HCT116 (cell line): Measurements from ENCODE around the gene MATCAP1. TPM values are rescaled to one million over a fixed set of nuclear protein-coding genes. Genes with fewer than 3 reads are reported as not detected.

Experiments used
- ATAC-seq: fragments of 200-7000 bp; cut with Tn5 transposase; 2 replicates; pipeline ENCODE4 v1.9.1; 2020; ENCODE audit warnings: mild to moderate bottlenecking, moderate library complexity
- BruUV-seq: library from RNA; stranded (reverse); fragments of 400-500 nt; replicated peaks from 2 replicates; lab custom pipeline; 2021; lab: Mats Ljungman, UMichigan
- CTCF ChIA-PET: fragments of 300-600 bp; sonication (Branson Sonifier 250); formaldehyde crosslinking; loops from one replicate; lab custom pipeline; 2021; ENCODE audit warnings: antibody characterized with exemption; lab: Charles Lee
- POLR2A ChIA-PET: fragments of 300-600, 350-600 bp; sonication (Branson Sonifier 250); formaldehyde crosslinking; loops from one replicate; lab custom pipeline; 2021; ENCODE audit warnings: antibody characterized with exemption; lab: Charles Lee
- RAD21 ChIA-PET, 2 experiments: fragments of 300-600 bp; sonication (Branson Sonifier 250); formaldehyde crosslinking; loops; one replicate each; lab custom pipeline; 2023; ENCODE audit warnings: low total read pairs in 2 of 2; ENCODE audit not compliant: uncharacterized antibody in 2 of 2, unreplicated experiment in 2 of 2, low non-redundant PET in 1 of 2; lab: Charles Lee
- DNase-seq: peaks from one replicate; pipeline ENCODE4 v3.0.0-alpha.2; 2010; ENCODE audit warnings: low read depth, low spot score
- H2AFZ ChIP-seq: fragments of 200-600 bp; shearing (Covaris generic), sonication (generic); 2 replicates; pipeline ENCODE4 v1.6.1; 2017; ENCODE audit warnings: low read depth, mixed run types, mixed read lengths, antibody characterized with exemption, low read length; ENCODE audit not compliant: poor library complexity, severe bottlenecking
- H3K27ac ChIP-seq: 2 replicates; pipeline ENCODE4 v1.5.1; 2012; ENCODE audit warnings: low read depth, low read length
- H3K27me3 ChIP-seq: fragments of 200-600 bp; sonication (generic); 2 replicates; pipeline ENCODE4 v1.6.1; 2016; ENCODE audit warnings: mixed run types, low read length, mixed read lengths; ENCODE audit not compliant: insufficient read depth
- H3K36me3 ChIP-seq, 2 experiments: fragments of 200-500 bp in 1 of 2; fragments of 200-600 bp in 1 of 2; sonication (Bioruptor generic) in 1 of 2; sonication (generic) in 1 of 2; 2 replicates each; pipeline versions ENCODE4 v1.5.1 to v1.6.1; 2014 to 2016; ENCODE audit warnings: low read length in 2 of 2, inconsistent platforms in 1 of 2, mixed read lengths in 1 of 2, mixed run types in 1 of 2; ENCODE audit not compliant: insufficient read depth in 2 of 2, control insufficient read depth in 1 of 2
- H3K4me1 ChIP-seq, 2 experiments: fragments of 200-600 bp in 1 of 2; sonication (generic) in 1 of 2; 2 replicates each; pipeline versions ENCODE4 v1.5.1 to v1.6.1; 2012 to 2017; ENCODE audit warnings: low read length in 2 of 2, inconsistent platforms in 1 of 2, mild to moderate bottlenecking in 1 of 2, mixed read lengths in 1 of 2, mixed run types in 1 of 2, moderate library complexity in 1 of 2; ENCODE audit not compliant: insufficient read depth in 2 of 2, control insufficient read depth in 1 of 2
- H3K4me2 ChIP-seq: fragments of 200-600 bp; sonication (generic); 2 replicates; pipeline ENCODE4 v1.6.1; 2017; ENCODE audit warnings: mixed run types, low read length, mixed read lengths
- H3K4me3 ChIP-seq, 2 experiments: fragments of 200-600 bp in 1 of 2; sonication (generic) in 1 of 2; replicated peaks in 1 of 2; 2 replicates each; pipeline ENCODE4 v1.5.1; 2011 to 2016; ENCODE audit warnings: low read length in 2 of 2, control low read depth in 1 of 2, low read depth in 1 of 2, mild to moderate bottlenecking in 1 of 2, mixed read lengths in 1 of 2, mixed run types in 1 of 2
- H3K79me2 ChIP-seq: fragments of 200-600 bp; sonication (generic); 2 replicates; pipeline ENCODE4 v1.6.1; 2017; ENCODE audit warnings: mild to moderate bottlenecking, mixed run types, low read length, moderate library complexity, mixed read lengths; ENCODE audit not compliant: insufficient read depth
- H3K9ac ChIP-seq: fragments of 200-600 bp; sonication (generic); 2 replicates; pipeline ENCODE4 v1.6.1; 2016; ENCODE audit warnings: low read length, mixed read lengths
- H3K9me2 ChIP-seq: fragments of 200-600 bp; sonication (generic), shearing (Covaris generic); 2 replicates; pipeline ENCODE4 v1.6.1; 2017; ENCODE audit warnings: mixed run types, mild to moderate bottlenecking, moderate library complexity; ENCODE audit not compliant: insufficient read depth
- H3K9me3 ChIP-seq, 2 experiments: fragments of 200-500 bp in 1 of 2; fragments of 200-600 bp in 1 of 2; sonication (Bioruptor generic) in 1 of 2; sonication (generic) in 1 of 2; 2 replicates each; pipeline ENCODE4 v1.6.1; 2014 to 2017; ENCODE audit warnings: low read length in 2 of 2, mixed read lengths in 2 of 2, inconsistent platforms in 1 of 2, low read depth in 1 of 2, mild to moderate bottlenecking in 1 of 2, mixed run types in 1 of 2, moderate library complexity in 1 of 2; ENCODE audit not compliant: control insufficient read depth in 1 of 2, insufficient read depth in 1 of 2
- H4K20me1 ChIP-seq: fragments of 200-600 bp; sonication (generic), shearing (Covaris generic); 2 replicates; pipeline ENCODE4 v1.6.1; 2017; ENCODE audit warnings: mixed run types, mild to moderate bottlenecking, moderate library complexity; ENCODE audit not compliant: insufficient read depth
- ATF3 ChIP-seq: IDR thresholded peaks from 2 replicates; pipeline ENCODE4 v1.6.1; 2012
- CEBPB ChIP-seq: IDR thresholded peaks from 2 replicates; pipeline ENCODE4 v1.6.1; 2012; ENCODE audit warnings: low read depth
- CTCF ChIP-seq, 3 experiments: fragments of 200-600 bp in 1 of 3; sonication (generic) in 1 of 3; IDR thresholded peaks in 2 of 3; conservative IDR thresholded peaks in 1 of 3; 2 replicates each; pipeline ENCODE4 v1.5.1; 2012 to 2017; ENCODE audit warnings: low read depth in 2 of 3, low read length in 2 of 3, antibody characterized with exemption in 1 of 3, borderline replicate concordance in 1 of 3, control low read depth in 1 of 3, mild to moderate bottlenecking in 1 of 3, mixed read lengths in 1 of 3, mixed run types in 1 of 3, moderate library complexity in 1 of 3; ENCODE audit not compliant: insufficient read depth in 1 of 3
- EGR1 ChIP-seq: IDR thresholded peaks from 2 replicates; pipeline ENCODE4 v1.6.1; 2012; ENCODE audit warnings: low read depth
- ELF1 ChIP-seq: IDR thresholded peaks from 2 replicates; pipeline ENCODE4 v1.6.1; 2012; ENCODE audit warnings: low read depth, borderline replicate concordance
- EZH2phosphoT487 ChIP-seq: fragments of 200-600 bp; IDR thresholded peaks from 2 replicates; pipeline ENCODE4 v1.6.1; 2018; ENCODE audit warnings: antibody characterized with exemption, borderline replicate concordance
- FOSL1 ChIP-seq: IDR thresholded peaks from 2 replicates; pipeline ENCODE4 v1.6.1; 2012; ENCODE audit warnings: low read depth
- MAX ChIP-seq: IDR thresholded peaks from 2 replicates; pipeline ENCODE4 v1.6.1; 2012
- POLR2AphosphoS5 ChIP-seq: IDR thresholded peaks from 2 replicates; pipeline ENCODE4 v1.6.1; 2011; ENCODE audit warnings: mild to moderate bottlenecking, low read depth, low read length, moderate library complexity
- RAD21 ChIP-seq: IDR thresholded peaks from 2 replicates; pipeline ENCODE4 v1.6.1; 2012; ENCODE audit warnings: low read depth, mild to moderate bottlenecking
- SP1 ChIP-seq: IDR thresholded peaks from 2 replicates; pipeline ENCODE4 v1.6.1; 2012; ENCODE audit warnings: low read depth
- TCF7L2 ChIP-seq: IDR thresholded peaks from 2 replicates; pipeline ENCODE4 v1.7.0; 2011; ENCODE audit warnings: borderline replicate concordance, inconsistent platforms; ENCODE audit not compliant: insufficient read depth, insufficient read length; ENCODE audit errors: extremely low read depth
- YY1 ChIP-seq: IDR thresholded peaks from 2 replicates; pipeline ENCODE4 v1.6.1; 2011; ENCODE audit warnings: low read length, low read depth, moderate library complexity, mild to moderate bottlenecking; ENCODE audit not compliant: insufficient replicate concordance; ENCODE audit errors: extremely low read depth
- ZBTB33 ChIP-seq: IDR thresholded peaks from 2 replicates; pipeline ENCODE4 v1.6.1; 2011; ENCODE audit warnings: mild to moderate bottlenecking, low read length, moderate library complexity; ENCODE audit not compliant: insufficient replicate concordance; ENCODE audit errors: extremely low read depth
- ZFX ChIP-seq: fragments of 450-650 bp; IDR thresholded peaks from 2 replicates; pipeline ENCODE4 v1.6.1; 2017
- ZNF274 ChIP-seq: fragments of 200-500 bp; sonication (Bioruptor generic); IDR thresholded peaks from 2 replicates; pipeline ENCODE4 v1.6.1; 2014; ENCODE audit warnings: mild to moderate bottlenecking, low read depth, low read length, inconsistent platforms
- intact Hi-C: fragments of 100-400 bp; cut with micrococcal nuclease; formaldehyde crosslinking; loops from 2 replicates; pipeline ENCODE4 v1.10.0; 2022
- total RNA-seq: library from RNA; stranded (reverse); gene quantifications from one replicate; pipeline ENCODE4 v1.2.1, GENCODE V29; 2021; ENCODE audit not compliant: unreplicated experiment

MATCAP1 gene
- total RNA-seq, 1 experiment from 2014 or later, result 38.7 TPM

GRCh38 chr16:67162506-67163163 lies 21.1 kb downstream of the MATCAP1 start:
- Histone ChIP-seq H3K27me3 (no peaks in the 10 kb centered on the region), H3K9ac (no peak overlapping the region), H3K27ac (no peak overlapping the region; the same call in 1 of the 2 replicates), H3K36me3 (no peaks in the 10 kb centered on the region), H4K20me1 (no peaks in the 10 kb centered on the region), H3K79me2 (no peaks in the 10 kb centered on the region; the same call in 1 of the 2 replicates), H3K4me1 (peaks cover 21 to 36% of the 10 kb centered on the region in 2 experiments), H3K9me3 (no peaks in the 10 kb centered on the region), H3K4me3 (no peak overlapping the region), H2AFZ (no peak overlapping the region), H3K4me2 (no peak overlapping the region), H3K9me2 (no peaks in the 10 kb centered on the region)
- no TSS peak for BruUV-seq
- RAD21 ChIA-PET, result no interaction called here
- CTCF ChIA-PET, result interaction anchor here (3.4 kb wide), 1 partner anchor 145 kb away, joined by 21 read pairs; no protein-coding TSS in a partner anchor
- intact Hi-C loops, result no loop called here
- TF ChIP-seq ZBTB33 (no peak), ZNF274 (no peak), FOSL1 (no peak), YY1 (no peak), EGR1 (no peak), TCF7L2 (no peak), ELF1 (no peak), ZFX (no peak), RAD21 (no peak), ATF3 (no peak), CTCF (IDR thresholded peaks at IDR 0.05 in 2 of 3, conservative IDR thresholded peaks at IDR 0.05 in 1 of 3; ENCODE audit: borderline replicate concordance in 1 of 3, insufficient read depth in 1 of 3, low read depth in 2 of 3, low read length in 2 of 3) (no peak), SP1 (no peak), MAX (no peak), POLR2AphosphoS5 (no peak), CEBPB (no peak), EZH2phosphoT487 (no peak)
- POLR2A ChIA-PET, result interaction anchor here (0.5 to 2.7 kb wide), 2 partner anchors 11 to 234 kb away, joined by 3 to 11 read pairs; no protein-coding TSS in a partner anchor
- ATAC-seq (no peak), DNase-seq (no peak)
